Activated CD4-positive, alpha-beta T cell treated with anti-CD3 and anti-CD28 coated beads, Interleukin-2, amount 50 U/mL, for 24 hours (primary cell): Measurements from ENCODE around the gene TRIM62.
"Not testable (repeated sequence)": the region's sequence is repeated elsewhere in the genome, so short reads cannot be mapped to it uniquely, and the experiment has no call there.

Experiments
- DNase-seq, 2 donors: peaks; one replicate each; pipeline ENCODE4 v3.0.0-alpha.2; 2020; ENCODE audit warnings: low read depth in 1 of 2, low spot score in 1 of 2

The TRIM62 gene

DNA sequence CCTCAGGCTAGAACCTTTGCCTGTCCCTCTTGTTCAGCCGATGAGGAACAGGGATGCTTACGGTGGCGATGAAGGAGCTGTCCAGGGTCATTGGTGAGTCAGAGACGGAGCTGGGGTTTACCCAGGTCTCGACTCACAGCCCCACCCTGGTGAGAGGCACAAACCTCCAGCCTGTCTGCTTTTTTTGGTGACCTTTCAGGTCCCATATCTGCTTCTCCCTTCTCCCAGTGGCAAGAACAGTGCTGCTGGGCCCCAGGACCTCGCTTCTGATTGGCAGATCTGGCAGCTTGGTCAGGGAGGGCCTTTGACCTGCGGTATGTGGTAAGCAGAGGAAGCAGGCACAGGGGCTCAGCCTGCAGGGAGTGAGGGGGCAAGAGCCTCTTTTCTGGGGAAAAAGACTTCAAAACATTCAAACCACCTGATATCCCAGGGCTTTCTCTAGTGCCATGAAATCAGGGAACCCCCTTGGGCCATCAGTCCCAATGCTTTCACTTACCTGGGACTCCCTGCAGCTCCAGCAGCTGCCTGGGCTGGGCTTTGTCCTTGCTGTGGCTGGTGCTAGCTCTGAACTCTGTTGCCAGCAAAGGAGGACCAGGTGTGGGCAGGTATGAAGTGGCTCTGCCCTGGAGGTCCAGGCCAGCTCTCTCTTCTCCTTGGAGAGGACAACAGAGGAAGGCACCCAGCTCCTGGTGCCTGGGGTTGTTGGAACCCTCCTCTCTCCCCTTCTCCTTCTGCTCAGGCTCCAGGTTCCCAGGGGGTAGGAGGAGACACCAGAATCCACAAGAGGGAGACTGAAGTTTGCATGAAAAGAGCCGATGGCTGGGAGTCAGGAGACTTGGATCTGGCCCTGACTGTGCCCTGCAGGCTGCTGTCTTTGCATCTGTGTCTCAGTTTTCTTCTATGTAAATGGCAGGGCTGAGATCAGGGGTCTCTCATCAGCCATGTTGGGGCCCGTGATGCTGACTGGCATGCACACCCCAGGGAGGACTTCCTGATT lies 41.4 kb downstream of the TRIM62 start:
- DNase-seq = no peak

DNA sequence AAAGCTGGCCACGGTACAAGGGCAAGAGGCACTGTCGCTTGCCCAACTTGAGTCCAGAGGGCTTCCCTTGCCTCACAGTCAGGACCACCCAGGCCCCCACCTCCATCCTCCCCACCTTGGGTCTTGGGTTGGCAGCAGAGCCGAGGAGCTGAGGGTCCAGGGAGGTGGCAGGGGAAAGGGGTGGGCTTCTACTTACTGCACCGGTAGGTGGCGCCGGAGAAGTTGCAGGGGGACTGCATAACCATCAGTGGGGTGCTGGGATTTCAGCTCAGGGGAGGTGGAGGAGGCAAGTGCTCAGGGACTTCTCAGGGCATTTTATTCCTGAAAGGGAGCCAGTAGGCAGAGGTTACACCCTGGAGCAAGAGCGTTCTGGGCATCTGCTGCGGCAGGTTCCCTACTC lies 44.0 kb downstream of the TRIM62 start:
- DNase-seq = no peak

- not testable (repeated sequence) for DNase-seq
Observed at GRCh38 chr1:33136041-33136440, 45.8 kb downstream of the TRIM62 start.

DNA sequence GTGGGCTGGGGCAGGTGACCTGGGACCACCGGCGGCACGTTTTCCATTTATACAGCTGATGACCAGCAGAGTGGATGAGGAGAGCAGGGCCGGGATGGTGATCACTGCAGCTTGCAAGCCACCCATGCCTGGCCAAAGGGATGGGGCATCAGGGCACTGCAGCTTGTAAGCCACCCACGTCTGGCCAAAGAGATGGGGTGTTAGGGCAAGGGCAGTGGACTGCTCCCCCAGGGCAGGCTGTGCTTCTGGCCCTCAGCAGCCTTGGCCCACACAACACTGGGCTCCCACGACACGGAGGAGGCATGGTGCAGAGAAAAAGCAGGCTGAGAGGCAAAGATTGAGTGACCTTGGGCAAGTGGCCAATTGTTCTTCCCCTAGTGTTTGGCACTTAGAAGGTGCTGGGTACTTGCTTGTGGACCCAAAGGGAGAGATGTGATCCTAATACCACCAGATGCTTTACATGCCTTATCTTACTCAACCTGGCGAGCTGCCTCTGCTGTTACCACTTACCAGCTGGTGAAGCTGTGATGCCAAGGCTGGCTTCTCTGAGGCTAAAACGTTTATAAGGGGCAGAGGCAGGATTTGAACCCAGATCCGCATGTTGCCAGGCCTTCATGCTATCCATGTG lies 48.3 kb downstream of the TRIM62 start:
- no peak for DNase-seq

GRCh38 chr1:33132549-33132948 lies 49.3 kb downstream of the TRIM62 start:
- no peak for DNase-seq

DNA sequence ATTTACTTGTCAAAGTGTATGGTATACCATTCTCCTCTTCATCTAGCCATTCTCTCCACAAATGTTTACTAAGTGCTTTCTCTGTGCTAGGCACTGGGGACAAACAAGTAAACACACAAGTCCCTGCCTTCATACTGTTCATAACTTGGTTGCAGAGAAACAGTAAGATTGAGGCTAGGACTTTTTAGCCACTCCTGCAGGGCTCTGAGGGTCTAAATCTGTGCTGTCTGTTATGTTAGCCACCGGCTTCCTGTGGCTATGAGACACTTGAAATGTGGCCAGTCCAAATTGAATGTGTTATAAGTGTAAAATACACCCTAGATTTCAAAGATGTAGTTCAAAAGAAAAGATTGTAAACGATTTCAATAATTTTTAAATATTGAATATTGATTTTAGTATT lies 50.7 kb downstream of the TRIM62 start:
- DNase-seq = no peak

DNA sequence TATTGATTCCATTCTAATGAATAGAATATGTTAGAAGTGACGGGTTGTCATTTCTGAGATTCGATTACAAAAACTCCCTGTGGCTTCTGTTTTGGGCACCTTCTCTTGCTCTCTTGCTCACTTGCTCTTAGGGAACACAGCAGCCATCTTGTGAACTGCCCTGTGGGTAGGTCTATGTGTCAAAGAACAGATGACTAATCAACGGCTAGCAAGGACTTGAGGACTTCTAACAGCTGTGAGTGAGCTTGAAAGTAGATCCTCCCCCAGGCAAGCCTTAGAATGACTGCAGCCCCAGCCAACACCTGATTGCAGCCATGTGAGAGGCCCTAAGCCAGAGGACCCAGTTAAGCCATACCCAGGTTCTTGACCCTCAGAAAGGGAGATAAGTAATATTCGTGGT lies 51.5 kb downstream of the TRIM62 start:
- DNase-seq = no peak

- DNase-seq = no peak
Observed at GRCh38 chr1:33128781-33129180, 53.1 kb downstream of the TRIM62 start.

GRCh38 chr1:33127001-33127823 lies 54.6 kb downstream of the TRIM62 start:
- DNase-seq = peak; percentile 96 to 99

- no peak for DNase-seq
Observed at GRCh38 chr1:33126411-33127000, 55.3 kb downstream of the TRIM62 start.

- DNase-seq = not testable (repeated sequence)
Observed at GRCh38 chr1:33124647-33125046, 57.2 kb downstream of the TRIM62 start.

GRCh38 chr1:33123266-33123665 lies 58.6 kb downstream of the TRIM62 start:
- DNase-seq = no peak

GRCh38 chr1:33122483-33123178 lies 59.2 kb downstream of the TRIM62 start:
- DNase-seq = no peak

DNA sequence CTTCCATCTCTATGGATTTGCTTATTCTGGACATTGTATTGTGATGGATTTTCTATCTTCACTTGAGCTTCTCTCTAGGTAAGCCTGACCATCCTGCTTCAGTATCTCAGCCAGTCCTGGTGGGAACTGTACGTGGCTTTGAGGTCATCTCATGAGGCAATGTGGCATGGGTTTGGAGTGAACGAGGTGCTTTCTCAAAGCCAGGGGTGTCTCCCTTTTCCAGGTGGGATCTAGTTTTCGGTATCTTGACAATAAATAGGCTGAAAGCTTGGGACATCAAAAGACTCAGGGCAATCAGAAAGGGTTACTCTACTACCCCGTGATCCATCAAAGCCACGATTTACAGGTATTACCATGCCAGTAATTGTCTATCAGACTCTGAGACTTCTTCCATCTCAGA lies 60.1 kb downstream of the TRIM62 start:
- no peak for DNase-seq

- DNase-seq = no peak
Observed at GRCh38 chr1:33120436-33121231, 61.2 kb downstream of the TRIM62 start.

GRCh38 chr1:33119532-33120217 lies 62.2 kb downstream of the TRIM62 start:
- no peak for DNase-seq

DNA sequence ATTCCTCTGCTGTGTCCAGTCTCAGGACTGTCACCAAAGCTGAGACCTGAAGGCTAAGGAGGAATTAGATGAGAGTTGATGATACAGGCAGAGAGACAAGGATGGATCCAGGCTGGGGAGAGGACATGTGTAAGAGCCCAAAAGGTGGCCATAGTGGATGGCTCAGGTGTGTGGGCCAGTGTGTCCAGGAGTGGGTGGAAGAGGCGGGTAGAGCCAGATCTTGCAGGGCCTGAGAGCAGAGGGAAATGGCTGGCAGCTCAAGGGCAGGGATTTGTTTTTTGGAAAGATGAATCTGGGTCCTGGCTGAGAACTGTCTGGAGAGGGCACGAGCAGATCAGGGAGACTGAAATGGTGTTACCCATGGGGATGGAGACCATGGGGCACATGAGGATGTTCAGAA lies 62.8 kb downstream of the TRIM62 start:
- DNase-seq = no peak

GRCh38 chr1:33118274-33118673 lies 63.6 kb downstream of the TRIM62 start:
- DNase-seq = no peak

GRCh38 chr1:33117440-33118085 lies 64.3 kb downstream of the TRIM62 start:
- no peak for DNase-seq
